Mesenchymal stem cell (in vitro differentiated cells and primary cell): ENCODE measurements around the gene PRSS53.

ENCODE experiments used
- DNase-seq: peaks from one replicate; pipeline ENCODE4 v3.0.0-alpha.2; 2013
- H2AFZ ChIP-seq: one replicate; pipeline ENCODE4 v1.6.1; 2013; ENCODE audit warnings: low read depth, mild to moderate bottlenecking, control low read depth, inconsistent platforms, low read length, moderate library complexity
- H2AK5ac ChIP-seq: 2 replicates; pipeline ENCODE4 v1.6.1; 2013; ENCODE audit warnings: low read length, moderate library complexity, mild to moderate bottlenecking, inconsistent platforms; ENCODE audit not compliant: severe bottlenecking
- H2BK120ac ChIP-seq: one replicate; pipeline ENCODE4 v1.6.1; 2013; ENCODE audit warnings: low read depth, mild to moderate bottlenecking, inconsistent platforms, low read length, moderate library complexity
- H2BK12ac ChIP-seq, 2 experiments: one replicate each; pipeline ENCODE4 v1.6.1; 2013; ENCODE audit warnings: inconsistent platforms in 2 of 2, low read length in 2 of 2, mild to moderate bottlenecking in 2 of 2, moderate library complexity in 2 of 2, control low read depth in 1 of 2
- H2BK15ac ChIP-seq: one replicate; pipeline ENCODE4 v1.6.1; 2013; ENCODE audit warnings: mild to moderate bottlenecking, low read depth, inconsistent platforms; ENCODE audit not compliant: poor library complexity, severe bottlenecking
- H2BK5ac ChIP-seq: 2 replicates; pipeline ENCODE4 v1.6.1; 2013; ENCODE audit warnings: low read depth, mild to moderate bottlenecking, low read length, control low read depth, inconsistent platforms; ENCODE audit not compliant: poor library complexity, severe bottlenecking
- H3K14ac ChIP-seq, 2 experiments: one replicate each; pipeline ENCODE4 v1.6.1; 2013; ENCODE audit warnings: inconsistent platforms in 2 of 2, low read length in 2 of 2, control low read depth in 1 of 2, mild to moderate bottlenecking in 1 of 2, moderate library complexity in 1 of 2
- H3K18ac ChIP-seq, 2 experiments: one replicate each; pipeline ENCODE4 v1.6.1; 2013; ENCODE audit warnings: inconsistent platforms in 2 of 2, low read length in 2 of 2, control low read depth in 1 of 2, low read depth in 1 of 2, mild to moderate bottlenecking in 1 of 2
- H3K23ac ChIP-seq, 2 experiments: one replicate each; pipeline ENCODE4 v1.6.1; 2013; ENCODE audit warnings: inconsistent platforms in 2 of 2, low read length in 2 of 2, mild to moderate bottlenecking in 2 of 2, moderate library complexity in 2 of 2, control low read depth in 1 of 2
- H3K27ac ChIP-seq: 2 replicates; pipeline ENCODE4 v1.5.1; 2013; ENCODE audit warnings: mild to moderate bottlenecking, moderate library complexity, low read length, control low read depth, inconsistent platforms; ENCODE audit not compliant: poor library complexity, severe bottlenecking
- H3K27me3 ChIP-seq, 2 experiments: 2 replicates each; pipeline versions ENCODE4 v1.6.1 to v1.7.0; 2013; ENCODE audit warnings: low read length in 2 of 2, mild to moderate bottlenecking in 2 of 2, moderate library complexity in 2 of 2, control low read depth in 1 of 2, inconsistent platforms in 1 of 2; ENCODE audit not compliant: control insufficient read depth in 1 of 2, insufficient read depth in 1 of 2
- H3K36me3 ChIP-seq, 2 experiments: 2 replicates each; pipeline versions ENCODE4 v1.6.1 to v1.7.0; 2013; ENCODE audit warnings: low read length in 2 of 2, control low read depth in 1 of 2, inconsistent platforms in 1 of 2, low read depth in 1 of 2, mild to moderate bottlenecking in 1 of 2; ENCODE audit not compliant: insufficient read depth in 2 of 2, control insufficient read depth in 1 of 2
- H3K4ac ChIP-seq, 2 experiments: one replicate each; pipeline ENCODE4 v1.6.1; 2013; ENCODE audit warnings: inconsistent platforms in 2 of 2, low read length in 2 of 2, mild to moderate bottlenecking in 2 of 2, moderate library complexity in 2 of 2, control low read depth in 1 of 2, low read depth in 1 of 2
- H3K4me1 ChIP-seq: 2 replicates; pipeline ENCODE4 v1.6.1; 2013; ENCODE audit warnings: low read depth, low read length, control low read depth; ENCODE audit not compliant: control insufficient read depth, insufficient read depth
- H3K4me2 ChIP-seq: 2 replicates; pipeline ENCODE4 v1.6.1; 2013; ENCODE audit warnings: low read length, mild to moderate bottlenecking, inconsistent platforms; ENCODE audit not compliant: poor library complexity, severe bottlenecking
- H3K4me3 ChIP-seq, 2 experiments: 2 replicates each; pipeline versions ENCODE4 v1.5.1 to v1.7.0; 2013; ENCODE audit warnings: low read length in 2 of 2, mild to moderate bottlenecking in 2 of 2, control low read depth in 1 of 2, low read depth in 1 of 2; ENCODE audit not compliant: insufficient read depth in 1 of 2
- H3K79me1 ChIP-seq: replicated peaks from 2 replicates; pipeline ENCODE4 v1.6.1; 2013; ENCODE audit warnings: mild to moderate bottlenecking, control low read depth, low read length, inconsistent platforms; ENCODE audit not compliant: poor library complexity, severe bottlenecking
- H3K9ac ChIP-seq: 2 replicates; pipeline ENCODE4 v1.7.0; 2013; ENCODE audit warnings: mild to moderate bottlenecking, low read length, moderate library complexity
- H3K9me3 ChIP-seq: 2 replicates; pipeline ENCODE4 v1.7.0; 2013; ENCODE audit warnings: mild to moderate bottlenecking, low read length; ENCODE audit not compliant: control insufficient read depth
- H4K8ac ChIP-seq: one replicate; pipeline ENCODE4 v1.6.1; 2013; ENCODE audit warnings: inconsistent platforms, mild to moderate bottlenecking, low read length, moderate library complexity
- H4K91ac ChIP-seq: one replicate; pipeline ENCODE4 v1.6.1; 2013; ENCODE audit warnings: mild to moderate bottlenecking, low read length, inconsistent platforms
- WGBS: methylation state at CpG from one replicate; pipeline ENCODE4 v1.1.7; 2013; ENCODE audit warnings: mixed read lengths; 5-methylcytosine and 5-hydroxymethylcytosine counted together

PRSS53 gene

DNA sequence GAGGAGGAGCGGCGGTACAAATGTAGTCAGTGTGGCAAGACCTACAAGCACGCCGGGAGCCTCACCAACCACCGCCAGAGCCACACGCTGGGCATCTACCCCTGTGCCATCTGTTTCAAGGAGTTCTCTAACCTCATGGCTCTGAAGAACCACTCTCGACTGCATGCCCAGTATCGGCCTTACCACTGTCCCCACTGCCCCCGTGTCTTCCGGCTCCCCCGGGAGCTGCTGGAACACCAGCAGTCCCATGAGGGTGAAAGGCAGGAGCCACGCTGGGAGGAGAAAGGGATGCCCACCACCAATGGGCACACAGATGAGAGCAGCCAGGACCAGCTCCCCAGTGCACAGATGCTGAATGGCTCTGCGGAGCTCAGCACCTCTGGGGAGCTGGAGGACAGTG, 11.7 kb downstream of the PRSS53 start:
- Histone ChIP-seq H3K4me2 (no peak overlapping the region), H3K36me3 (peaks cover 61 to 63% of the 10 kb centered on the region in 2 experiments), H2AK5ac (no peak overlapping the region), H3K4me1 (peaks cover 11% of the 10 kb centered on the region), H2AFZ (no peak overlapping the region), H3K4me3 (no peak overlapping the region), H2BK12ac (no peak overlapping the region), H3K4ac (no peak overlapping the region), H3K9ac (no peak overlapping the region), H3K79me1 (peaks cover 56% of the 10 kb centered on the region), H2BK15ac (no peak overlapping the region), H2BK120ac (no peak overlapping the region), H4K91ac (no peak overlapping the region), H3K27me3 (no peaks in the 10 kb centered on the region), H3K23ac (no peak overlapping the region), H3K27ac (no peak overlapping the region), H2BK5ac (no peak overlapping the region), H3K9me3 (no peaks in the 10 kb centered on the region), H4K8ac (no peak overlapping the region), H3K18ac (no peak overlapping the region), H3K14ac (no peak overlapping the region)
- 96% methylated on average over 13 of the region's 13 CpGs for WGBS
- DNase-seq = no peak

DNA sequence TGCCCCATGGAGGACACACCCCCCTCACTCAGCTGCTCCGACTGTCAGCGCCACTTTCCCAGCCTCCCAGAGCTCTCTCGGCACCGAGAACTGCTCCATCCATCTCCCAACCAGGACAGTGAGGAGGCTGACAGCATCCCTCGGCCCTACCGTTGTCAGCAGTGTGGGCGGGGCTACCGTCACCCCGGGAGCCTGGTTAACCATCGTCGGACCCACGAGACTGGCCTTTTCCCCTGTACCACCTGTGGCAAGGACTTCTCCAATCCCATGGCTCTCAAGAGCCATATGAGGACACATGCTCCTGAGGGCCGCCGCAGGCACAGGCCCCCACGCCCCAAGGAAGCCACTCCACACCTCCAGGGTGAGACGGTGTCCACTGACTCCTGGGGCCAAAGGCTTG, 12.4 kb downstream of the PRSS53 start:
- Histone ChIP-seq H3K9ac (no peak overlapping the region), H2BK12ac (peak overlapping the region in 1 of 2 experiments; percentile 45), H3K4me3 (no peak overlapping the region), H3K4me2 (no peak overlapping the region), H3K79me1 (peaks cover 52% of the 10 kb centered on the region), H4K8ac (no peak overlapping the region), H3K4ac (no peak overlapping the region), H3K27me3 (no peaks in the 10 kb centered on the region), H2AK5ac (no peak overlapping the region), H2BK5ac (no peak overlapping the region), H4K91ac (no peak overlapping the region), H3K27ac (no peak overlapping the region), H2AFZ (no peak overlapping the region), H3K14ac (no peak overlapping the region), H3K18ac (no peak overlapping the region), H3K9me3 (no peaks in the 10 kb centered on the region), H2BK120ac (no peak overlapping the region), H3K4me1 (peaks cover 8% of the 10 kb centered on the region), H3K36me3 (peaks cover 54 to 56% of the 10 kb centered on the region in 2 experiments), H2BK15ac (no peak overlapping the region), H3K23ac (no peak overlapping the region)
- 96% methylated on average over 16 of the region's 16 CpGs for WGBS
- DNase-seq = no peak

DNA sequence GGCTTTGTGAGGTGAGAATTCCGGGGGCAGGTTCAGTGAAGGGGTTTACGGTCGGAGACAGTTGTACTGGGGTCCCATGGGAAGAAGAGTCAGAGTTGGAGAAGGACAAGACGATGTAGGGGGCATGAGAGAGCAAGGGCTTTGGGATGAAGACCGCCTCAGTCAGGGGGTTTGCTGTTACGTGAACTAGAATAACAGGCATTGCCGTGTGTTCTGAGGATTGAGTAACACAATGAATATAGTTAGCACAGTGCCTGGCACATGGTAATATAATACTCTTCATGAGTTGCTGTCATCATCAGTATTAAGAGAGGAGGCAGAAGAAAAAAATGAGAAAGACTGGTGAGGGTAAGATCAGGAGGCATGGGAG, 13.9 kb downstream of the PRSS53 start:
- DNase-seq = no peak
- peak overlapping the region; percentile 58 for H2AK5ac ChIP-seq
- peaks cover 38% of the 10 kb centered on the region for H3K79me1 ChIP-seq
- peak overlapping the region in 1 of 2 experiments; percentile 48 for H3K23ac ChIP-seq
- H4K91ac ChIP-seq = no peak overlapping the region
- H3K4me3 ChIP-seq = peak overlapping the region; percentile 87 to 92
- H3K36me3 ChIP-seq = peaks cover 39 to 40% of the 10 kb centered on the region in 2 experiments
- peak overlapping the region; percentile 91 for H3K4me2 ChIP-seq
- H3K4ac ChIP-seq = peak overlapping the region; percentile 47 to 88
- H3K27me3 ChIP-seq = no peaks in the 10 kb centered on the region
- H4K8ac ChIP-seq = peak overlapping the region; percentile 95
- no peak overlapping the region for H2AFZ ChIP-seq
- H3K27ac ChIP-seq = peak overlapping the region; percentile 91
- no peak overlapping the region for H2BK120ac ChIP-seq
- H3K9ac ChIP-seq = peak overlapping the region; percentile 94
- H3K9me3 ChIP-seq = no peaks in the 10 kb centered on the region
- peak overlapping the region; percentile 65 to 94 for H3K18ac ChIP-seq
- H2BK12ac ChIP-seq = no peak overlapping the region
- H2BK15ac ChIP-seq = peak overlapping the region; percentile 97
- no peak overlapping the region for H3K14ac ChIP-seq
- WGBS = 2% methylated on average over 7 of the region's 7 CpGs
- H3K4me1 ChIP-seq = peaks cover 7% of the 10 kb centered on the region
- no peak overlapping the region for H2BK5ac ChIP-seq

DNA sequence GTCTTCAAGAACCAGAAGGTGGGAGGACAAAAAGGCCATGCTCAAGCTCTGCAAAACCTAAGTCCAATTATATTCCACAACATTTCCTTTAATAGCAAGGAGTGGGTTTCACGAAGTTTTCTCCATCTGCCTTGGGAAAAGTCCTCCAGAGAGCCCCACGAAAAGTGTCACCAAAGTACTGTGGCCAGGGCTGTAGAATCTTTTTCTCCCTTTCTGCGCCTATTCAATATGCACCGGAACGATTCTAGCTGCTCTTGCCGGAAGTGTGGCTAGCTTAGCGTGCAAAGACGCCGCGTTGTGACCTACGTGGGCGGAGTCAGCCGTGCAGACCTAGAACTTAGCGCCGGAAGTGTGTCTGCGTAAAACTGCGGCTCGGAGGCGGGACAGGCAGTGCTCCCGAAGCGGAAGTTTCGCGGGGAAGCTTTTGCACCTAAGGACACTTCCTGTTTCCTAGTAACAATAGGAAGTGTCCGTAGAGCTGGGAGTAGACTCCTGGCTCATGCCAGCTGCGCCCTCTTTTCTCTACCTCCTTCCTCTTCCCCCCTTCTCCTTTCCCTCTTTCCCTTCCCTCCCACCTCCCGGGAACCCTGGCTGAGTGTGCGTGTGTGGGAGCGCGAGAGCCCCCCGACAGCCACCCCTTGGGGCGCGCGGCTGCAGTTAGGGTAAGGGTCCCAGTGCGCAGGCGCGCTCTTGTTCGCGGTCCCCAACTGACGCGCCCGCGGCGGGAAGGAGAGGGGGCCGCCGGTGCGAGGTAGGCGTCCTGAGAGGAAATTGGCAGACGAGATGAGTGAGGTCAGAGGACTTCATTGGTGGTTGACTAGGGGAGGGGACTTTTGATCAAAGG, 14.6 kb downstream of the PRSS53 start, which contains the start of the genes ZNF646 and ZNF668:
TSS of gene ZNF646 (plus strand) at position 453 of the 844 bp plus-strand sequence. CDS start 1,903 bp downstream, outside the sequence.
TSS of gene ZNF668 (minus strand) at position 271 of the 844 bp plus-strand sequence. CDS start 9,781 bp downstream, outside the sequence.
- H3K4me1 ChIP-seq = peaks cover 7% of the 10 kb centered on the region
- H3K4me2 ChIP-seq = peak within 1 kb of the TSS; percentile 91
- peak within 1 kb of the TSS; percentile 70 for H2AK5ac ChIP-seq
- H4K91ac ChIP-seq = peak within 1 kb of the TSS; percentile 91
- H3K27me3 ChIP-seq = no peaks in the 10 kb centered on the region
- peak within 1 kb of the TSS; percentile 97 for H2BK15ac ChIP-seq
- H2BK120ac ChIP-seq = peak within 1 kb of the TSS; percentile 87
- H2BK5ac ChIP-seq = peak within 1 kb of the TSS; percentile 92
- DNase-seq = peak; percentile 99
- H3K23ac ChIP-seq = peak within 1 kb of the TSS in 1 of 2 experiments; percentile 48
- peak within 1 kb of the TSS; percentile 96 to 98 for H3K18ac ChIP-seq
- H3K9me3 ChIP-seq = no peaks in the 10 kb centered on the region
- peak within 1 kb of the TSS; percentile 95 for H4K8ac ChIP-seq
- peak within 1 kb of the TSS; percentile 91 for H3K27ac ChIP-seq
- peak within 1 kb of the TSS; percentile 94 for H3K9ac ChIP-seq
- peaks cover 32% of the 10 kb centered on the region for H3K79me1 ChIP-seq
- H3K4ac ChIP-seq = peak within 1 kb of the TSS; percentile 98 to 99
- H3K14ac ChIP-seq = peak within 1 kb of the TSS; percentile 76 to 92
- no peak within 1 kb of the TSS for H2BK12ac ChIP-seq
- WGBS = under 1% methylated on average over 44 of the region's 48 CpGs
- peak within 1 kb of the TSS; percentile 92 for H2AFZ ChIP-seq
- peaks cover 33 to 34% of the 10 kb centered on the region in 2 experiments for H3K36me3 ChIP-seq
- peak within 1 kb of the TSS; percentile 87 to 92 for H3K4me3 ChIP-seq
